Measurements from ENCODE around the gene THSD4. TPM values are rescaled to one million over a fixed set of nuclear protein-coding genes. Genes with fewer than 3 reads are reported as not detected.
A peak's percentile ranks its signal among the peaks of the same experiment; 100 is the strongest.

Gene THSD4
- total and polyA plus RNA-seq, 2 donors (not counting 1 experiment from before 2014, with no cell fraction given): 43.1 to 95.5 TPM

GRCh38 chr15:71353171-71353570 is 237.9 kb downstream of the THSD4 start:
- Histone ChIP-seq H3K4me2 (ENCODE audit: extremely low read depth, insufficient read depth, low read length) (no peak overlapping the region), H3K27ac (ENCODE audit: insufficient read depth, low read length) (no peak overlapping the region), H4K20me1 (ENCODE audit: control insufficient read depth, extremely low read depth, insufficient read depth, low read length) (no peaks in the 10 kb centered on the region), H3K4me3 (replicated peaks in 1 of 4; ENCODE audit: control extremely low read depth in 1 of 4, insufficient read depth in 1 of 4, low read depth in 3 of 4, low read length in 4 of 4) (no peak overlapping the region), H3K9me3 (ENCODE audit: control insufficient read depth, insufficient read depth, low read depth, low read length) (no peaks in the 10 kb centered on the region), H3K4me1 (ENCODE audit: control insufficient read depth, extremely low read depth, insufficient read depth, low read length) (no peaks in the 10 kb centered on the region), H3K27me3 (ENCODE audit: control insufficient read depth, insufficient read depth, low read length) (no peaks in the 10 kb centered on the region), H3K9ac (ENCODE audit: insufficient read depth, low read length) (no peak overlapping the region), H3K79me2 (ENCODE audit: control insufficient read depth, insufficient read depth, low read length) (no peaks in the 10 kb centered on the region), H3K36me3 (ENCODE audit: control insufficient read depth, insufficient read depth, low read length) (no peaks in the 10 kb centered on the region), H2AFZ (ENCODE audit: low read length) (no peak overlapping the region)
- TF ChIP-seq CTCF (conservative IDR thresholded peaks at IDR 0.05 in 1 of 2, IDR thresholded peaks at IDR 0.05 in 1 of 2; ENCODE audit: low read depth in 1 of 2, low read length in 2 of 2) (no peak), EZH2 (IDR thresholded peaks at IDR 0.05; ENCODE audit: low read length, missing control alignments) (no peak)
- DNase-seq (ENCODE audit: low read depth in 2 of 2): peak in 1 of 2 donors; percentile 19

DNA sequence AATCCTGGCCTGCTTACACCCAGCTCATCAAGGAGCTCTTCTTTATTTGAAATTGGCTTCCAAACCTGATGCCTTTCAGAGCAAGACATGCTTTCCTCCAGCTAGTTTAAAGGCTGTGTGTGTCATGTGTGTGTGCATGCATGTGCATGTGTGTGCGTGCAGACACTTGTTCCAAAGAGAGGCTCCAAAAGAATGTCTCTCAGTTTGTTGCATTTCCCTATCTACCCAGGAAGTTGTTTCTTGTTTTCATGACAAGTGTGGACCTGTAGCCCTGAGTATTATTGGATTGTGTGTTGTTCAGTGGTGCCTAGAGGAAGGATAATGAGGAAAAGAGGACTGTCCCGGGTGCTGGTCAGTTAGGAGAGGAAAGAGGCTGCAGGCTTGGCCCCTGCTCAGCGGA is 240.0 kb downstream of the THSD4 start:
- H2AFZ ChIP-seq (ENCODE audit: low read length): no peak overlapping the region
- no peak for DNase-seq (ENCODE audit: low read depth in 2 of 2)
- no peaks in the 10 kb centered on the region for H3K27me3 ChIP-seq (ENCODE audit: control insufficient read depth, insufficient read depth, low read length)
- no peak overlapping the region for H3K4me2 ChIP-seq (ENCODE audit: extremely low read depth, insufficient read depth, low read length)
- no peaks in the 10 kb centered on the region for H3K79me2 ChIP-seq (ENCODE audit: control insufficient read depth, insufficient read depth, low read length)
- no peaks in the 10 kb centered on the region for H3K4me1 ChIP-seq (ENCODE audit: control insufficient read depth, extremely low read depth, insufficient read depth, low read length)
- H3K9me3 ChIP-seq (ENCODE audit: control insufficient read depth, insufficient read depth, low read depth, low read length): no peaks in the 10 kb centered on the region
- H3K4me3 ChIP-seq (replicated peaks in 1 of 4; ENCODE audit: control extremely low read depth in 1 of 4, insufficient read depth in 1 of 4, low read depth in 3 of 4, low read length in 4 of 4): no peak overlapping the region
- H3K9ac ChIP-seq (ENCODE audit: insufficient read depth, low read length): no peak overlapping the region
- no peaks in the 10 kb centered on the region for H4K20me1 ChIP-seq (ENCODE audit: control insufficient read depth, extremely low read depth, insufficient read depth, low read length)
- H3K27ac ChIP-seq (ENCODE audit: insufficient read depth, low read length): no peak overlapping the region
- no peaks in the 10 kb centered on the region for H3K36me3 ChIP-seq (ENCODE audit: control insufficient read depth, insufficient read depth, low read length)
- no peak for TF ChIP-seq CTCF (conservative IDR thresholded peaks at IDR 0.05 in 1 of 2, IDR thresholded peaks at IDR 0.05 in 1 of 2; ENCODE audit: low read depth in 1 of 2, low read length in 2 of 2)
- TF ChIP-seq EZH2 (IDR thresholded peaks at IDR 0.05; ENCODE audit: low read length, missing control alignments): no peak

GRCh38 chr15:71357321-71357732 is 242.1 kb downstream of the THSD4 start:
- Histone ChIP-seq H3K9me3 (ENCODE audit: control insufficient read depth, insufficient read depth, low read depth, low read length) (no peaks in the 10 kb centered on the region), H3K27ac (ENCODE audit: insufficient read depth, low read length) (no peak overlapping the region), H3K4me2 (ENCODE audit: extremely low read depth, insufficient read depth, low read length) (no peak overlapping the region), H3K27me3 (ENCODE audit: control insufficient read depth, insufficient read depth, low read length) (no peaks in the 10 kb centered on the region), H3K4me1 (ENCODE audit: control insufficient read depth, extremely low read depth, insufficient read depth, low read length) (no peaks in the 10 kb centered on the region), H3K79me2 (ENCODE audit: control insufficient read depth, insufficient read depth, low read length) (no peaks in the 10 kb centered on the region), H3K4me3 (replicated peaks in 1 of 4; ENCODE audit: control extremely low read depth in 1 of 4, insufficient read depth in 1 of 4, low read depth in 3 of 4, low read length in 4 of 4) (no peak overlapping the region), H3K36me3 (ENCODE audit: control insufficient read depth, insufficient read depth, low read length) (no peaks in the 10 kb centered on the region), H4K20me1 (ENCODE audit: control insufficient read depth, extremely low read depth, insufficient read depth, low read length) (no peaks in the 10 kb centered on the region), H3K9ac (ENCODE audit: insufficient read depth, low read length) (no peak overlapping the region), H2AFZ (ENCODE audit: low read length) (no peak overlapping the region)
- no peak for DNase-seq (ENCODE audit: low read depth in 2 of 2)
- TF ChIP-seq EZH2 (IDR thresholded peaks at IDR 0.05; ENCODE audit: low read length, missing control alignments) (no peak), CTCF (conservative IDR thresholded peaks at IDR 0.05 in 1 of 2, IDR thresholded peaks at IDR 0.05 in 1 of 2; ENCODE audit: low read depth in 1 of 2, low read length in 2 of 2) (no peak)

Measured in fibroblast of lung (primary cell).